Heart left ventricle (tissue), 16 donors: Measurements from ENCODE around the gene ZBTB7C. TPM values are rescaled to one million over a fixed set of nuclear protein-coding genes. Genes with fewer than 3 reads are reported as not detected.

Experiments used
- ATAC-seq, 4 donors: fragments of 200-7000 bp; cut with Tn5 transposase; one replicate each; pipeline ENCODE4 v1.9.1; 2020 to 2022; ENCODE audit warnings: moderate library complexity in 4 of 4, mild to moderate bottlenecking in 3 of 4, moderate number of reproducible peaks in 1 of 4
- DNase-seq, 5 donors: peaks; one replicate each; pipeline ENCODE4 v3.0.0-alpha.2; 2020
- H3K27ac ChIP-seq, 12 donors: fragments of 200-600 bp; sonication (generic) in 4 of 12; one replicate each; pipeline versions ENCODE4 v1.5.0 to v1.8.0; 2016 to 2022; ENCODE audit warnings: mild to moderate bottlenecking in 2 of 12
- H3K27me3 ChIP-seq, 9 donors: fragments of 200-600 bp; sonication (generic) in 2 of 9; one replicate each; pipeline versions ENCODE4 v1.5.1 to v1.8.0; 2016 to 2022; ENCODE audit warnings: mild to moderate bottlenecking in 3 of 9
- H3K36me3 ChIP-seq, 9 donors: fragments of 200-600 bp; sonication (generic) in 2 of 9; one replicate each; pipeline versions ENCODE4 v1.5.0 to v1.8.0; 2018 to 2022; ENCODE audit warnings: mild to moderate bottlenecking in 2 of 9
- H3K4me1 ChIP-seq, 12 donors: fragments of 200-600 bp; sonication (generic) in 4 of 12; one replicate each; pipeline versions ENCODE4 v1.5.0 to v1.8.0; 2016 to 2022; ENCODE audit warnings: mild to moderate bottlenecking in 3 of 12
- H3K4me3 ChIP-seq, 12 donors: fragments of 200-600 bp; sonication (generic) in 4 of 12; one replicate each; pipeline versions ENCODE4 v1.5.0 to v1.8.0; 2017 to 2022; ENCODE audit warnings: mild to moderate bottlenecking in 9 of 12, moderate library complexity in 4 of 12
- H3K9me3 ChIP-seq, 12 donors: fragments of 200-600 bp; sonication (generic) in 4 of 12; one replicate each; pipeline versions ENCODE4 v1.5.0 to v1.8.0; 2016 to 2022; ENCODE audit warnings: mild to moderate bottlenecking in 1 of 12
- CTCF ChIP-seq, 12 donors: fragments of 200-600 bp; sonication (generic) in 4 of 12; IDR thresholded peaks; one replicate each; pipeline versions ENCODE4 v1.5.0 to v1.8.0; 2018 to 2022; ENCODE audit warnings: antibody characterized with exemption in 12 of 12, mild to moderate bottlenecking in 5 of 12
- POLR2A ChIP-seq, 2 donors: fragments of 450-650 bp; IDR thresholded peaks; one replicate each; pipeline ENCODE4 v1.6.1; 2017; ENCODE audit warnings: antibody characterized with exemption in 2 of 2, mild to moderate bottlenecking in 2 of 2, moderate library complexity in 2 of 2
- WGBS, 4 donors: extraction: QIAGEN DNeasy Blood & Tissue Kit in 2 of 4; methylation state at CpG; one replicate each; pipeline versions ENCODE4 v1.1.5 to v1.1.7; 2013 to 2018; 5-methylcytosine and 5-hydroxymethylcytosine counted together
- intact Hi-C, 10 donors: fragments of 100-400 bp; cut with DNase I; formaldehyde crosslinking; loops; one replicate each; pipeline versions ENCODE4 v1.11.1 to v1.14.2; 2022
- polyA plus RNA-seq, 2 donors: library from polyadenylated mRNA; stranded (reverse); fragments of 200-250 nt; gene quantifications; one replicate each; pipeline ENCODE4 v1.2.3, GENCODE V29; 2013
- total RNA-seq, 9 donors: library from RNA; depleted of rRNA in 2 of 9; stranded (reverse); fragments of >200 nt in 2 of 9; fragmentation: NEBNext Ultra II Directional in 3 of 9; extraction: Animal tissue kit (Norgen Biotek cat#: 25700) in 3 of 9; gene quantifications; one replicate each; pipeline versions ENCODE4 v1.1.0 to v1.2.4, GENCODE V29; 2016 to 2023
- donor health status: ischemic (EF 13 %, LVEDD 7.1; RV severe dilation, severe dysfunction).
- donor health status: healthy with polysubstance abuse.
- donor health status: DM: no; HTN: yes; CAD: no.
- donor health status: DM: no; HTN: no; CAD: no.
- donor health status: ischemic (EF 25% LVEDD 6.9; RV normal size, moderate dysfunction).
- donor health status: ischemic (EF 25% LVEDD 5.7; RV mildly dilated, moderate dysfunction).
- donor health status: healthy.
- donor health status: DM: yes; HTN: yes; CAD: no.
- donor health status: ischemic (EF 35%, LVEDD 5.7; RV mildly dilated, moderate dysfunction).
- donor health status: nonischemic (EF 11% LVEDD 7.7; RV severe dilation, severe dysfunction).
- donor health status: DM: yes; HTN: yes; CAD: no.
- donor health status: PGD.
- donor health status: ischemic (EF 29% LVEDD 5.4; RV normal size, mild dysfunction).
- donor health status: nonischemic (EF 23%, LVEDD 6.1; RV moderate dilation, normal function).

Gene ZBTB7C
- total and polyA plus RNA-seq, 11 donors, result 0.68 to 7.5 (median 2.3) TPM

GRCh38 chr18:48072428-48073204, 336.6 kb downstream of the ZBTB7C start:
- intact Hi-C loops, result loop anchor here in 1 of 10 donors (5.0 kb wide), 1 partner anchor 90 kb away; no protein-coding TSS in a partner anchor
- Histone ChIP-seq H3K4me3 (no peak overlapping the region), H3K4me1 (peaks cover 0 to 26% (median 14%) of the 10 kb centered on the region in 12 donors), H3K27me3 (no peaks in the 10 kb centered on the region), H3K27ac (peak overlapping the region; percentile 31 to 84 (median 68)), H3K9me3 (no peaks in the 10 kb centered on the region), H3K36me3 (no peaks in the 10 kb centered on the region)
- WGBS, 4 donors, result 50 to 62% (median 54%) methylated on average over 18 of the region's 18 CpGs
- peak in 4 of 5 donors; percentile 36 to 53 (median 42) for DNase-seq
- peak; percentile 68 to 89 (median 74) for ATAC-seq
- no peak for TF ChIP-seq CTCF (IDR thresholded peaks at IDR 0.05)
- no peak for TF ChIP-seq POLR2A (IDR thresholded peaks at IDR 0.05)

- ATAC-seq (no peak), DNase-seq (no peak)
- no peak overlapping the region for H3K4me3 ChIP-seq
- intact Hi-C loops, result no loop called here
- H3K4me1 ChIP-seq, result peaks cover 0 to 21% (median 13%) of the 10 kb centered on the region in 12 donors
- no peak overlapping the region for H3K27ac ChIP-seq
- no peaks in the 10 kb centered on the region for H3K36me3 ChIP-seq
- no peak for TF ChIP-seq POLR2A (IDR thresholded peaks at IDR 0.05)
- no peaks in the 10 kb centered on the region for H3K9me3 ChIP-seq
- H3K27me3 ChIP-seq, result no peaks in the 10 kb centered on the region
- WGBS, 4 donors, result 94 to 97% (median 96%) methylated on average over 5 to 11 of the region's 11 CpGs
Measured at GRCh38 chr18:48068916-48069445, 340.2 kb downstream of the ZBTB7C start.

- intact Hi-C loops, result no loop called here
- no peaks in the 10 kb centered on the region for H3K27me3 ChIP-seq
- WGBS, 4 donors, result 67 to 80% (median 77%) methylated on average over 4 of the region's 4 CpGs
- no peak for DNase-seq
- ATAC-seq, result no peak
- TF ChIP-seq CTCF (IDR thresholded peaks at IDR 0.05) (no peak), POLR2A (IDR thresholded peaks at IDR 0.05) (no peak)
- H3K27ac ChIP-seq, result no peak overlapping the region
- no peaks in the 10 kb centered on the region for H3K9me3 ChIP-seq
- H3K4me3 ChIP-seq, result no peak overlapping the region
- no peaks in the 10 kb centered on the region for H3K4me1 ChIP-seq
- no peaks in the 10 kb centered on the region for H3K36me3 ChIP-seq
Measured at GRCh38 chr18:48066225-48066652, 342.9 kb downstream of the ZBTB7C start.

- intact Hi-C loops, result no loop called here
- Histone ChIP-seq H3K27ac (no peak overlapping the region), H3K27me3 (no peaks in the 10 kb centered on the region), H3K4me1 (no peaks in the 10 kb centered on the region), H3K9me3 (no peaks in the 10 kb centered on the region), H3K36me3 (no peaks in the 10 kb centered on the region), H3K4me3 (no peak overlapping the region)
- DNase-seq, result no peak
- 74 to 84% (median 80%) methylated on average over 3 of the region's 3 CpGs for WGBS, 4 donors
- no peak for TF ChIP-seq CTCF (IDR thresholded peaks at IDR 0.05)
- TF ChIP-seq POLR2A (IDR thresholded peaks at IDR 0.05), result no peak
- ATAC-seq, result no peak
Measured at GRCh38 chr18:48065601-48065995, 343.6 kb downstream of the ZBTB7C start.
